GM19043 (cell line): ENCODE results near the gene SERTM2.
"Not testable (repeated sequence)": the region's sequence is repeated elsewhere in the genome, so short reads cannot be mapped to it uniquely, and the experiment has no call there.

Source experiments
- ATAC-seq: cut with Tn5 transposase; IDR thresholded peaks from one replicate; pipeline ENCODE4 v1.9.1; 2021; ENCODE audit warnings: low read depth; ENCODE audit not compliant: unreplicated experiment

The SERTM2 gene

DNA sequence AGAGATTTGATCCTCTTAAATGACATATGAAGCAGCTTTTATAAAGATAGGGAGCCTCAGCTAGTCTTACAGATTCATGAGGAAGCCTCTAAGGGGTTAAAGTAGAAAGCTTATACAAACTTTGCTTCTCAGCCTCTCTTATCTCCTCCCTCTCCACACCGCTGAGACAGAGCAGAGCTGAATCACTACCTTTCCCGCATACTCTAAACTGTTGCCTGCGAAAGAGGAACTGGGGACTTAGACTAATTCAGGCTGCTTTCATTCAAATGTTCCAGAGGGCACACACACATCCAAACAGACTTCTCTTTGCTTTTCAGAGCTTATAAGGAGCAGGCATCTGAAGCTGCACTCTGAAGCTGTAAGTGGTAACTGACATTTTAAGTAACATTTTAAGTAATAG lies at the start of gene SERTM2:
Gene SERTM2 (plus strand): TSS at position 169 of the 400 bp plus-strand sequence. CDS start 7,213 bp downstream, outside the sequence.
- peak; percentile 84 for ATAC-seq

DNA sequence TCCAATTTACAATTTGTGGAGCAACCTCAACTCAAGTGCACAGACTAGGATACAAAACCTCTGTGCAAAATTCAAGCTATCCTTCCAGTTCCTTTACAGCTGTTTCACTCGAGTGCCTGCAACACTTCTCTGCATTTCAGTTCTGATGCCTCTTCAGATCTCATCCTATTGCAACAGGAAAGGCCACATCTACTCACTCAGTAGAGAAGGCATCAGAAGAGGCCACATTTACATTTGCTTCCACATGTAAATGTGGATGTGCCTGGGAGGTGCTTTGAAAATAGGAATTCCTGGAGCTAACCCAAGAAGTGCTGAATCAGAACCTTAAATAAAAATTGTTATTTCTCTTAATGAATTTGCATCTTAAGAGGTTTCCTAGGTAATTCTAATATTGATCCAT lies 45.8 kb upstream of the SERTM2 start:
- no peak for ATAC-seq

DNA sequence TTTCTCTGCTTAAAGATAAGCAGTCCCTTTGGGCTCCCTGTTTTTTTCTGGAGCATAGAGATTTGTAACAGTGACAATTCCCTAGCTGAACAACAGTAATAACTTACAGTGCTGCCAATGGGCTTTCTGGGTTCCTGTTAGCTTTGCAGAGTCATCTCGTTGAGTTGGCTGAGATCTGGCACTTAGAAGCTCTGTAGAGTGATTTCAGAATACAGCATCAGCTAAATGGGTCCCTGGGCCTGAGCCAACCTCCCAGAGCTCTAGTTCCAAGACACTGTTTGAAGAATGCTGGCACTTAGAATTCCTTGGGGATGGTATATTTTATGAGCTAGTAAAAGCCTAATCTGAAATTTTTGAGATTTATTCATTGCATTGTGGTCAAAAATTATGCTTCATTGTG lies 43.5 kb upstream of the SERTM2 start:
- ATAC-seq: no peak

DNA sequence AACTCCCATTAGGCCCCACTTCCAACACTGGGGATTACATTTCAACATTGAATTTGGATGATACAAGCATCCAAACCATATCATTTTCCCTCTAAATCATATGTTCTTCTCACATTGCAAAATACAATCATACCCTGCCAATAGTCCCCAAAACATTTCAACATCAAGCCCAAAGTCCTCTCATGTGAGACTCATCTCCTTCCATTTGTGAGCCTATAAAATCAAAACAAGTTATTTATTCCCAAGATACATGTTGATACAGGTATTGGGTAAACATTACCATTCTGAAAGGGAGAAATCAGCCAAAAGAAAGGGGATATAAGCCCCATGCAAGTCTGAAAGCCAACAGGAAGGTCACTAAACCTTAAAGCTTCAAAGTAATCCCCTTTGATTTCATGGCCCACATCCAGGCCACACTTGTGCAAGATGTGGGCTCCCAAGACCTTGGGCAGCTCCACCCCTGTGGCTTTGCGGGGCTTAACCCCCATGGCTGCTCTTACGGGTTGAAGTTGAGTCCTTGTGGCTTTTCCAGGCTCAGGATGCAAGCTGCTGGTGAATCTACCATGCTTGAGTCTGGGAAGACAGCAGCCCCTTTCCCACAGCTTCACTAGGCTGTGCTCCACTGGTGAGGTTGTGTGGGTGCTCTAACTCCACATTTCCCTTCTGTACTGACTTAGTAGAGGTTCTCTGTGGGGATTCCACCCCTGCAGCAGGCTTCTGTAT lies 40.6 kb upstream of the SERTM2 start:
- ATAC-seq: no peak

DNA sequence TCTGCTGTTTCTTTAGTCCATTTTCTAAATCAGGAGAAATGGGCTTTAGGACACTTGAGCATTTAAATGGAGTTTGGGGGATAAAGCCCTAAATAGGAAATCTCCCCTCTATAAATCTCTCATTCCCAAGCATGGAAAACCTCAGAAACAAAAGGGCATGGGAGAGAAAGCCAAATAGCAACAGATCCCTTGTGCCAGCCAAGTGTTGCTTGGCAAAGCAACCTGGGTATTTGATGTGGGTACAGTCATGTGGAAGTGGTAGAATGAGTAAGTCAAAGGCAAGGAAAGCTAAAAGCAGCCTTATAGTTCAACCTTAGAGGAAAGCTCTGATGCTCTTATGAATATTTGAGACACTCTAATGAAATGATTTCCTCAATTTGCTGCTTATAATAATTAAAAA lies 29.5 kb upstream of the SERTM2 start:
- ATAC-seq: no peak

DNA sequence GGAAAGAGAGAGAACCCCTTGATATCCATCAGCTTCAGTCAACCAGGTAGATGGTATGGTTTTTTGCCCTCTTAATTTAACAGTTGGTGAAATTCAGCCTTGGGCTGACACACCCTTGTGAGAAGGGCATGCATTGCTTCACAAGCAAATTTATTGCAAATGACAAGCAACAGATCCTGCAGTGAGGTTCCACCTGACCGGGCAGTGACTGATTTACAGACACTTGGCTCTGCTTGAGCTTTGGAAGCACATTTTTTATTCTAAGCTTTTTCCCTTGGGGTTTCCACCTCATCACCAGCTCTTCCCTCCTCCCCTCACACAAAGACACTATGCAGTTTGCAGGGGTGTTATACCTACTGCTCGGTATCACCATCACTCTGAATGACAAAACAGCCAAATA lies 28.3 kb upstream of the SERTM2 start:
- ATAC-seq: no peak

DNA sequence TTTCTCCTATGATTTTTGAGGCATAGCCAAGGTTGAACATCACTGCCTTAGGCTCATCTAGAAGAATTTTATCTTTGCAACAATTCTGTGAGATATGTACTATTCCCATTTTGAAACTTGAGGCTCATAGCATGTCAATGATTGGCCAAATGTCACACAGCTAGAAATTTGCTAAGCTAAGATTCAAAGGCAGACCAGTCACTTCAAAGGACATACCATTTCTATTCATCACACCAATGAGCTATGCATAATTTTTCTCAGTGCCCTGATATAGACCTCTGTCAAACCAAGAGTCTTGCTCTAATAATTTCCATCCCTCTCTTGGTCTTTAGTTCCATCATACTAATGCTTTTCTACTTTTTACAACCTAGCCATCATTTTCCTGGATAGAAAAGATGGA lies 27.6 kb upstream of the SERTM2 start:
- no peak for ATAC-seq

DNA sequence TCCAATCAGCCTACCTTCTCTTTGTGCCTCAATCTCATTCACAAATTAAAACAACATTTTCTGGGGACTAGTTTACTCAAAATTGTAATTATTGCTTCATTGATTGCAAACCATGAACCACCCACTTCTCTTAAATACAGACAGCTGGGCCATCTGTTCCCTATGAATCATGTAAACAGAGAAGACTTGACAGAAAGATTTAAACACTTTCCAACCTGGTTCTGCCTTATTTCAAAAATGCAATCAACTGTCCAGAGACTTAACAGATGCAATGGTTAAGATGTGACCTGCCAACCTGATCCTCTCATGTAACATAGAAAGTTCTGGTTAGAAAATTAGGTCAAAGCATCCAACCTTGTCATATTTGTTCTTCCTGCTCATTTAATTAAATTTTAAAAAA lies 20.8 kb upstream of the SERTM2 start:
- no peak for ATAC-seq

DNA sequence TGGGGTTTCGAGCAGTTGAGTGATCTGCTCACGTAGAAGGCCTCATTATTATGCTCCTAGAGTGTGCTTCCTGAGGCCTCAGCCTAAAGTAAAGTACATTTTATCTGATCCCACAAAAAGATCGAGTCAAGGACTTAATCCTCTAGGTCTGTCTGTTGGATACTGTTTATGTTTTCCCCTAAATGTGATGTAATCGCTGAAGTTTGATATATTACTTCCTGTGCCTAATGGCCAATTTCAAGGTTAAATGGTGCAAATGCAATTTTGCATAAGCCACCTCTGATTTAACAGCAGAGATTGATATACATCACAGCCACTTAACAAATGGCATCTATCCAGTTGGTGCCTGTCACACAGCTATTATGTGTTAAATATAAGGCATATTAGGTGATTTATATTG lies 19.4 kb upstream of the SERTM2 start:
- no peak for ATAC-seq

DNA sequence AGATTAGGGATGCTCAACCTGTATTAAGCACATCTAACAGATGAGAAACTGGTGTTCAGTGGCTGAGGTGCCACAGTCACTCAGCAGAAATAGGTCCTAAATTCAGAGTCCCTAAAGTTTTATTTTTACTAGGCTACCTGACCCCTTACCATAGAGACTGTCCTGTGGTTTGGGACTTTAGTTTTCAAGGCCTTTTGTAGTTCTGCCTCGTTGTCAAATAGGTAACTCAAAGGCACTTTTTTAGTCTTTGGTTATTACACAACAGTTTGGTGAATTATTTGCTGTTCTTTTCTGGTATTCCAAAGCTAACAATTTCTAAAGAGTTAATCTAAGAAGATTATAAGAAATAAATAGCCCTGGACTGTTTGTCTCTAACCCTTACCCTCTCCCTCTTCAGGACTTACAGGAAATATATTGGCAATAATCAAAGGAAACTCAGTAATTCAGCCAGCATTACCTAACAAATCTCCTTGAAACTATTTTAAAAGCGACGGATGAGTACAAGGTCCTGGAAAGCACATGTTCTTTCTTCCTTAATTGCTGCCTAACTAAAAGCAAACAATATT lies 12.8 kb upstream of the SERTM2 start:
- no peak for ATAC-seq

DNA sequence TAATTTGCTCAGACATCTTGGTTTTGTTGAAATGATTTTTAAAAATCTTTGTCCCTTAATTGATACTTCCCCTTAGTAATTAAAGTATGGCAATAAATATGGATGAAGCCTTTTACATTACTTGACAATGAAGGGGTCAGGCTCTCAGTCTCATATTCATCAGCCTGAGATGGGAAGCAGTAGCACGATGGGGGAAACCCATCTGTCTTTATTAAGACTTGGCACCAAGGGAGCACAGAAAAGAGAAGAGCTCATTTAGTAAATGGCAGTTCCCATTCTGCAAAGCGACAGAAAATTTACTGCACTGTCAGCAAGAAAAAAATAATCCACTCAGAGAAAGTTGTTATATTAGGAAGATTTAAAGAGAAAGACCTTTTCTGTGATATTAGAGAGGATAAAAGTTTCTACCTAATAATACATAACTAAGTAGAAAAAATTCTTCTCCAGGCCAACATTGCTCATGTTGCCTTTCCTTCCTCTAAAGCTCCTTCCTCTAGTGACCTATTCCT lies 7.9 kb upstream of the SERTM2 start:
- ATAC-seq: no peak

DNA sequence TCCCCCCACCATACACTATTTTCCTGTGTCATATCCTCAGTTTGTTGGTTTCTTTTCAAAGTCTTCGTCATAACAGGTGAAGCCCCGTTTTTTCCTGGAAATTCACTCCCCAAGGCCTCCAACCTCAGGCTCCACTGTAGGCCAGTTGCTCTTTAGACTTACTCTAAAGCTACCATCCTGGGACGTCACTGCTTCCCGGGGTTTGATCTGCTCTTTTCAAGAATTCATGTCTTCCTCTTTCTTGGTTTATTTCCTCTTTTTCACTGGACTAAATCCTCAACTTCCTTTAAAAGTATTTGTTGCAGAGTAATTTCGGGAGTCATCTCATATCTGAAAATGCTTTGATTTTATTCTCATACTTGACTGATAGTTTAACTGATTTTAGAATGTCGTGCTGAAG lies 6.5 kb upstream of the SERTM2 start:
- ATAC-seq: no peak

DNA sequence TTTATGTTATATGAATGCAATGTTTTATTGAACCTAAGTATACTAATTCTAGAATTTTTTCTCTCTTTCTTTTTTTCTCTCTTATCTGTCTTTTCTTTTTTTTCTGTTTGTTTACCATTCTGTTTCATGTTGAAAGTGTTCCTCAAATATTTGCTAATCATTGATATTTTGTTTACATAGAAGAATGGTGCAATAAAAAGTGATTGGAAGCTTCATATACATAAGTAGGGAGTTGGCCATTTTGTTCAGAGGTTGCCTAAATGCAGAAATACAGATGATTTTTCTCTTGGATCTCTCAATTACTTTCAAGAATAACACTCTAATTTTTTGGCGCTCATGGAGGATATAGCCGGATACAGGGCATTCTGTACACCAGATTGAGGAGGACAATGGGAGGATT lies 5.7 kb upstream of the SERTM2 start:
- no peak for ATAC-seq

DNA sequence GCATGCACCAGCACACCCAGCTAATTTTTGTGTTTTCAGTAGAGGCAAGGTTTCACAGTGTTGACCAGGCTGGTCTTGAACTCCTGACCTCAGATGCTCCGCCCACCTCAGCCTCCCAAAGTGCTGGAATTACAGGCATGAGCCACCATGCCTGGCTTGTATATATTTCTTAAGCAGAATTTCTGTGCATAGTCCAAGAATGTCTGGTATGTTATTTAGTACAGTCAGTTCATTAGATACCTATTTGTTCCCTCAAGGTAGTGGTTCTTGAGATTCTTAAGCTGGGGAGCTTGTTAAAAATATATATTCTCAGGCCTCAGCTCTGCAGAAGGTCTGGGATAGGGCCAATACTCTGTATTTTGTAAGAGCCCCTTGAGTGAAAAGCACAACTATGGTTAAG lies 4.6 kb upstream of the SERTM2 start:
- no peak for ATAC-seq

DNA sequence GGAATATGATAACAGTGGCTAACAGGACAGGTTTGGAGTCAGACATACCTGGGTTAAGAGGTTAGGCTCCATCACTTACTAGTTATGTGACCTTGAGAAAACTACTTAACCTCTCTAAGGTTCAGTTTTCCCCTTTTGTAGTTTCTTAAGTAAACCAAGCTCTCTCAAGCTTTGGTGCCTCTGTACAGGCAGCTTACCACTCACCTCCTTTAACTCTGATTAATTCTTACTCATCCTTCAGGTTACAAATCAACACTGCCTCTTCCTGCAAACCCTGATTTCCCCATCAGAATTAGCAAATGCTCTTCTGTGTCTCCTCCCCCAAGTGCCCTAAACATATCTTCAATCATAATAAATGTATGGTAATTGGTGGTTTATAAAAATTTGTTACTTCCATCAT lies 3.5 kb upstream of the SERTM2 start:
- no peak for ATAC-seq

DNA sequence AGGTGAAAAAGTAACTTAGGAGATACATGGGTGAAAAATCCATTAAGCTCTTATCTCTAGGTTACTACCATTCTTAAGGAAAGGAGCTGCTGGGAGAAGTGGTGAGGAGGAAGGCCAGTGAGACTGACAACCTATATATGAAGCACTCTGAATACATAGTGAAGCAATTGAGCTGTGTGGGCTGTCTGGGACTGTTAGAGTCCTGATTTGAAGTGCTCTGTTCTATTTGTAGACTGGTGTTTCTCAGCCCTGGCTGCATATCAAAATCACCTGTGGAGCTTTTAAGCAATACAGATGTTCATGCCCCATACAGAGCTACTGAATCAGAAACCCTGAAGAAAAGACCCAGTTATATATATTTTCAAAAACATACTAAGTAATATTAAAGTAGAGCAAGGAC lies 3.9 kb downstream of the SERTM2 start:
- no peak for ATAC-seq

DNA sequence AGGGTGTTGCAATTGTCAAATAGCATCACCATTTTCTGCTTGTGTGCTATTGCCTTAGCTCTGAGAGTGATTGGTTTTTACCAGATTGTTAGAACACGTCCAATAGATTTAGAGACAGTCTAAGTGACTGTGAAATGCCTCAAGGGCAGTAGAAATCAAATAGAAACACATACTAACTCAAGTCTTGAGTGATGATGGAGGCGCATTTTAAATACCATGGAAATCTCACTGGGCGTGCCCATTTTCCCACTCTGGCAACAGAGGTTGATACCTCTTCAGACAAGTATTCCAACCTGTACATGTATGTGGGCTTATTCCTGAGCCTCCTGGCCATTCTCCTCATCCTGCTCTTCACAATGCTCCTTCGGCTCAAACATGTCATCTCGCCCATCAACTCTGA lies 7.2 kb downstream of the SERTM2 start:
- ATAC-seq: no peak

DNA sequence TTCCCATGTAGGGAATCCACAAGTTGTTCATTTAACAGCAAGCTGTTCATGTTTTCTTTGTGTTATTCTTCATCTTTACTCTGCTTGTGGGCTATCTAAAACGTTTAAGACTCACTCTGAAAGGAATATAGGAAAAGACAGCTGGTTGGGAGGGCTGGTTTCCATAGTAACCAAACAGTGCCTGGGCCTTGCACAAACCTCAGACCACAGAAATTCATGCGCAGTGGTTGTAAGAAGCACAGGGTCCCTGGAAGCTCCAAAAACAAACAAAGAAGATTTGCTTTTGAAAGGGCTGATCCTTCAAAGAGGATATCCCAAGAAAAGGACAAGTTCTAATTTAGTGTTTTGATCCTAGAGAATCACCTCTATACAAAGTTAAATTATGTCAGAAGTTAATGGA lies 7.8 kb downstream of the SERTM2 start:
- no peak for ATAC-seq

DNA sequence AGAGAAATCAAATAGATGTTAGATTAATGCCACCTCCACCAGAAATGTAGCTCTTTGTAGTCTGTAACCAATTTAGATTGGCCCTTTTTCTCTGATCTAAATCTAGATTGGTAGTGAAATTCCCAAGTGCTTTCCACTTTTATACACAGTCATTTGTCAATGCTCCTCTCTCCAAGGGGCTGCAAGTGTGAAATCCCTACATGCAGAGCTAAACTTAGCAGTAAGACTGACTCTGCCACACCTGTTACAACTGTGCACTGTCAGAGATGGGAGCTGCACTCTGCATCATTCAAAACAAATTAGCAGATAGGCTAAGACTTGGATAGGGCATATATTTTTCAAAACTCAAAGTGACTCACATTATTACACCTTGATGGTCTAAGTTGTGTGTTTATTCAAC lies 9.1 kb downstream of the SERTM2 start:
- no peak for ATAC-seq

DNA sequence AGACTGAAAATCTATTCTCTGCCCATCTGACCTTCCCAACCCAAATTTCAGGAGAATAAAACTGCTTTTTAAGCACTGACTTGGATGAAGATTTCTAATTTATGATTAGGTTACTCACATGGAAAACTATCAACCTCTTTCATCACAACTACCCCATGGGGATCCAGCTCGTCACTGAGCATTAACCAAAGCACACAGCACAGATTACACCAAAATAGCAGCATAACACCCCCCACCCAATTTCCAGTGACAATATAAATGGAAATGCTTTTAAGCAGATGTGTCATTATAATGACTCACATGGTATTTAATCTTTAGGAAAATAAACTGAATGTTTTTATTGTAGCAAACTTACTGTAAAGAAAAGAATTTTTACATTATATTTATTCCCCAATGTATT lies 9.7 kb downstream of the SERTM2 start:
- no peak for ATAC-seq

DNA sequence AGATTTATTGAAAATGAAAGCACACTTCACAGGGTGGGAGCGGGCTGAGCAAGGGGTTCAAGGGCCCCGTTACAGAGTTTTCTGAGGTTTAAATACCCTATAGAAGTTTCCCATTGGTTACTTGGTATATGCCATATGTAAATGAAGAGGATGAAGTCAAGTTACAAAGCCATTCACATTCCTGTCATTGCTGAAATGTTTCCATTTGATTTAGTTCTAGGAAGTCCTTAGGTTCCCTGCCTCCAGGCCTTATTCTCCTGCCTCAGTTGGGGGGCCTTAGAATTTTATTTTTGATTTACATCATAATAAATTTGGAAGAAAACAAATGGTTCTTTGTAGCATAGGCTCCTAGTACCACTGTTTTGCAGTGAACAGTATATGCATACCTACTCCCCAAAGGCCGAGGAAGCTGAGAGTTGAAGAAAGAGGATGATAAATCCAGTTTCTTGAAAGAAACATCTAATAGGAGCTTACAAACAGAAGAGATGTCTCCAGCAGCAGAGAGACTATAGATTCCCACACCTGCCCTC lies 31.8 kb downstream of the SERTM2 start:
- ATAC-seq: no peak

DNA sequence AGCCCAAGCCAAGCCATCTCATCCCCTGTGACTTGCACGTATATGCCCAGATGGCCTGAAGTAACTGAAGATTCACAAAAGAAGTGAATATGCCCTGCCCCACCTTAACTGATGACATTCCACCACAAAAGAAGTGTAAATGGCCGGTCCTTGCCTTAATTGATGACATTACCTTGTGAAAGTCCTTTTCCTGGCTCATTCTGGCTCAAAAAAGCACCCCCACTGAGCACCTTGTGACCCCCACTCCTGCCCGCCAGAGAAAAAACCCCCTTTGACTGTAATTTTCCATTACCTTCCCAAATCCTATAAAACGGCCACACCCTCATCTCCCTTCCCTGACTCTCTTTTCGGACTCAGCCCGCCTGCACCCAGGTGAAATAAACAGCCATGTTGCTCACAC lies 37.8 kb downstream of the SERTM2 start:
- ATAC-seq: not testable (repeated sequence)
